Left ventricle myocardium inferior (tissue), 1 donor: Measurements from ENCODE around the gene GAS6. TPM values are rescaled to one million over a fixed set of nuclear protein-coding genes. Genes with fewer than 3 reads are reported as not detected.

Source experiments
- DNase-seq: peaks from one replicate; pipeline ENCODE4 v3.0.0-alpha.2; 2020
- H3K27ac ChIP-seq: fragments of 200-600 bp; replicated peaks from 2 replicates; pipeline ENCODE4 v1.8.0; 2021
- H3K27me3 ChIP-seq: fragments of 200-600 bp; 2 replicates; pipeline ENCODE4 v1.8.0; 2021; ENCODE audit warnings: low read depth
- H3K36me3 ChIP-seq: fragments of 200-600 bp; 2 replicates; pipeline ENCODE4 v1.8.0; 2021
- H3K4me1 ChIP-seq: fragments of 200-600 bp; 2 replicates; pipeline ENCODE4 v1.8.0; 2021
- H3K4me3 ChIP-seq: fragments of 200-600 bp; 2 replicates; pipeline ENCODE4 v1.8.0; 2021; ENCODE audit warnings: mild to moderate bottlenecking, moderate library complexity
- H3K9me3 ChIP-seq: fragments of 200-600 bp; replicated peaks from 2 replicates; pipeline ENCODE4 v1.8.0; 2021
- CTCF ChIP-seq: fragments of 200-600 bp; IDR thresholded peaks from 2 replicates; pipeline ENCODE4 v1.8.0; 2021; ENCODE audit warnings: antibody characterized with exemption, mild to moderate bottlenecking, borderline replicate concordance
- intact Hi-C: fragments of 100-400 bp; cut with micrococcal nuclease; formaldehyde crosslinking; loops from one replicate; pipeline ENCODE4 v1.11.0; 2022
- total RNA-seq: library from RNA; stranded (reverse); fragmentation: NEBNext Ultra II Directional; extraction: Animal tissue kit (Norgen Biotek cat#: 25700); gene quantifications from one replicate; pipeline ENCODE4 v1.2.1, GENCODE V29; 2021
- donor health status: DM: no; HTN: yes; CAD: no; lungs with severe emphysema.

Gene GAS6
- total RNA-seq, 1 donor from 2014 or later: 186 TPM

- Histone ChIP-seq H3K27me3 (no peaks in the 10 kb centered on the region), H3K4me3 (peak overlapping the region; percentile 47), H3K4me1 (peaks cover 82% of the 10 kb centered on the region), H3K9me3 (no peaks in the 10 kb centered on the region), H3K27ac (peak overlapping the region; percentile 82), H3K36me3 (peaks cover 14% of the 10 kb centered on the region)
- no peak for TF ChIP-seq CTCF
- no peak for DNase-seq
- intact Hi-C loops: loop anchor here (5.0 kb wide), 1 partner anchor 84 kb away; no protein-coding TSS in a partner anchor
These were observed 45.8 kb downstream of the GAS6 start for GRCh38 chr13:113817860-113818691.

- peak; percentile 88 for TF ChIP-seq CTCF
- H3K4me3 ChIP-seq: peak overlapping the region; percentile 47
- peak overlapping the region; percentile 82 for H3K27ac ChIP-seq
- peaks cover 5% of the 10 kb centered on the region for H3K36me3 ChIP-seq
- intact Hi-C loops: loop anchor here (5.0 kb wide), 1 partner anchor 85 kb away; no protein-coding TSS in a partner anchor
- H3K27me3 ChIP-seq: no peaks in the 10 kb centered on the region
- H3K4me1 ChIP-seq: peaks cover 76% of the 10 kb centered on the region
- no peaks in the 10 kb centered on the region for H3K9me3 ChIP-seq
- peak; percentile 88 for DNase-seq
These were observed 46.7 kb downstream of the GAS6 start for GRCh38 chr13:113816946-113817859.

- TF ChIP-seq CTCF: no peak
- H3K27ac ChIP-seq: no peak overlapping the region
- intact Hi-C loops: loop anchor here (5.0 kb wide), 1 partner anchor 86 kb away; no protein-coding TSS in a partner anchor
- no peak for DNase-seq
- H3K9me3 ChIP-seq: no peaks in the 10 kb centered on the region
- H3K4me3 ChIP-seq: no peak overlapping the region
- H3K27me3 ChIP-seq: no peaks in the 10 kb centered on the region
- no peaks in the 10 kb centered on the region for H3K36me3 ChIP-seq
- H3K4me1 ChIP-seq: peaks cover 68% of the 10 kb centered on the region
These were observed 47.5 kb downstream of the GAS6 start for GRCh38 chr13:113816254-113816929.

DNA sequence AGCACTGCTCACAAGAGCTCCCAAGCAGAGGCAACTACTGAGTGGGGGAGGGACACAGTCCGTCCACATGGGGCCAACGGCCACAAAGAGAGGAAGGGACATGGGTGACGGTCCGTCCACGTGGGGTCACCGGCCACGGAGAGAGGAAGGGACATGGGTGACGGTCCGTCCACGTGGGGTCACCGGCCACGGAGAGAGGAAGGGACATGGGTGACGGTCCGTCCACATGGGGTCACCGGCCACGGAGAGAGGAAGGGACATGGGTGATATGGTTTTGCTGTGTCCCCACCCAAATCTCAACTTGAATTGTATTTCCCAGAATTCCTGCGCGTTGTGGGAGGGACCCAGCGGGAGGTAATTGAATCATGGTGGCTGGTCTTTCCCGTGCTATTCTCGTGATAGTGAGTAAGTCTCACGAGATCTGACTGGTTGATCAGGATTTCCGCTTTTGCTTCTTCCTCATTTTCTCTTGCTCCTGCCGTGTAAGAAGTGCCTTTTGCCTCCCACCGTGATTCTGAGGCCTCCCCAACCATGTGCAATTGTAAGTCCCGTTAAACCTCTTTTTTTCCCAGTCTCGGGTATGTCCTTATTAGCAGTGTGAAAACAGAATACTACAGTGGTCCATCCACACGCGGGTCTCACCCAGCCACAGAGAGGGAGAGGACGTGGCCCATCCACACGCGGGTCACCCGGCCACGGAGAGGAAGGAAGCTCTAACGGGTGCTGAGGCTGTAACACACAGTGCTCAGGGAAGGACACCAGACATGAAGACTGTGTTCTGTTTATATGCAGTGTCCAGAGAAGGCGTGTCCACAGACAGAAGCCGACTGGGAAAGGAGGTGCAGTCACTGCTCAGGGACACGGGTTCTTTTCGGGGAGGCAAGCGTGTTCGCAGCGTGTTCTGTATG is 48.5 kb downstream of the GAS6 start:
- Histone ChIP-seq H3K27ac (no peak overlapping the region), H3K27me3 (no peaks in the 10 kb centered on the region), H3K4me3 (peak overlapping the region; percentile 41), H3K4me1 (peaks cover 58% of the 10 kb centered on the region), H3K36me3 (no peaks in the 10 kb centered on the region), H3K9me3 (no peaks in the 10 kb centered on the region)
- no peak for TF ChIP-seq CTCF
- intact Hi-C loops: loop anchor here (5.0 kb wide), 1 partner anchor 87 kb away; no protein-coding TSS in a partner anchor
- no peak for DNase-seq
